A673 (cell line): ENCODE measurements around the gene CBLN3. TPM values are rescaled to one million over a fixed set of nuclear protein-coding genes. Genes with fewer than 3 reads are reported as not detected.

Source experiments
- BruUV-seq: library from RNA; stranded (reverse); fragments of 400-500 nt; replicated peaks from 2 replicates; lab custom pipeline; 2021; lab: Mats Ljungman, UMichigan
- CTCF ChIA-PET: fragments of 300-600 bp; sonication (Branson Sonifier 250); formaldehyde crosslinking; loops from one replicate; lab custom pipeline; 2022; ENCODE audit warnings: antibody characterized with exemption; lab: Charles Lee
- POLR2A ChIA-PET: fragments of 300-600 bp; sonication (Branson Sonifier 250); formaldehyde crosslinking; loops from one replicate; lab custom pipeline; 2022; ENCODE audit warnings: antibody characterized with exemption; ENCODE audit not compliant: low non-redundant PET; lab: Charles Lee
- DNase-seq: peaks from one replicate; pipeline ENCODE4 v3.0.0-alpha.2; 2015; ENCODE audit warnings: low spot score
- H3K27ac ChIP-seq: fragments of 200-600 bp; sonication (generic); 2 replicates; pipeline ENCODE4 v1.5.1; 2016; ENCODE audit warnings: mixed run types, low read depth, mild to moderate bottlenecking, mixed read lengths, antibody characterized with exemption, low read length; ENCODE audit not compliant: poor library complexity, severe bottlenecking
- H3K27me3 ChIP-seq: fragments of 200-600 bp; sonication (generic); replicated peaks from 2 replicates; pipeline ENCODE4 v1.6.1; 2017; ENCODE audit warnings: mixed run types, low read depth, mild to moderate bottlenecking, mixed read lengths, antibody characterized with exemption, low read length; ENCODE audit not compliant: insufficient read depth, poor library complexity
- H3K36me3 ChIP-seq: fragments of 200-600 bp; sonication (generic); 2 replicates; pipeline ENCODE4 v1.6.1; 2016; ENCODE audit warnings: mixed run types, mild to moderate bottlenecking, mixed read lengths, antibody characterized with exemption, low read length; ENCODE audit not compliant: insufficient read depth, poor library complexity, severe bottlenecking
- H3K4me1 ChIP-seq: fragments of 200-600 bp; sonication (generic); 2 replicates; pipeline ENCODE4 v1.6.1; 2017; ENCODE audit warnings: mixed run types, mild to moderate bottlenecking, mixed read lengths, antibody characterized with exemption, low read length; ENCODE audit not compliant: insufficient read depth, poor library complexity, severe bottlenecking
- H3K4me3 ChIP-seq: fragments of 200-600 bp; sonication (generic); 2 replicates; pipeline ENCODE4 v1.5.1; 2016; ENCODE audit warnings: low read depth, mixed run types, mild to moderate bottlenecking, mixed read lengths, low read length; ENCODE audit not compliant: poor library complexity, severe bottlenecking
- H3K9me3 ChIP-seq: fragments of 200-600 bp; sonication (generic); 2 replicates; pipeline ENCODE4 v1.6.1; 2016; ENCODE audit warnings: mixed run types, low read depth, mild to moderate bottlenecking, mixed read lengths, antibody characterized with exemption, low read length; ENCODE audit not compliant: poor library complexity, severe bottlenecking
- EZH2 ChIP-seq: fragments of 200-600 bp; sonication (generic); IDR thresholded peaks from 2 replicates; pipeline ENCODE4 v1.6.1; 2017; ENCODE audit warnings: borderline replicate concordance, low read depth, mild to moderate bottlenecking, mixed read lengths, antibody characterized with exemption, low read length; ENCODE audit not compliant: poor library complexity, severe bottlenecking
- intact Hi-C: fragments of 100-400 bp; cut with micrococcal nuclease; formaldehyde crosslinking; loops from one replicate; pipeline ENCODE4 v1.10.0; 2022; ENCODE audit not compliant: unreplicated experiment
- total RNA-seq: library from RNA; stranded (reverse); gene quantifications from 2 replicates; pipeline ENCODE4 v1.2.3, GENCODE V29; 2021
- TF ChIP-seq, protein P1 (sequence below): fragments of 300-800, 200-600 bp; sonication (generic); conservative IDR thresholded peaks from 2 replicates; pipeline ENCODE4 v1.5.1; 2017; ENCODE audit warnings: low read depth, mild to moderate bottlenecking, antibody characterized with exemption, low read length, moderate library complexity, mixed read lengths

The CBLN3 gene
- total RNA-seq, 1 experiment from 2014 or later = 0.80 TPM

GRCh38 chr14:24384169-24384568, 45.3 kb downstream of the CBLN3 start:
- ChIA-PET POLR2A (no interaction called here), CTCF (no interaction called here)
- no peak for DNase-seq
- BruUV-seq = no TSS peak
- intact Hi-C loops = no loop called here
- Histone ChIP-seq H3K36me3 (no peaks in the 10 kb centered on the region), H3K27me3 (no peaks in the 10 kb centered on the region), H3K4me1 (no peaks in the 10 kb centered on the region), H3K27ac (no peak overlapping the region), H3K4me3 (no peak overlapping the region), H3K9me3 (no peaks in the 10 kb centered on the region)
- TF ChIP-seq, protein P1, sequence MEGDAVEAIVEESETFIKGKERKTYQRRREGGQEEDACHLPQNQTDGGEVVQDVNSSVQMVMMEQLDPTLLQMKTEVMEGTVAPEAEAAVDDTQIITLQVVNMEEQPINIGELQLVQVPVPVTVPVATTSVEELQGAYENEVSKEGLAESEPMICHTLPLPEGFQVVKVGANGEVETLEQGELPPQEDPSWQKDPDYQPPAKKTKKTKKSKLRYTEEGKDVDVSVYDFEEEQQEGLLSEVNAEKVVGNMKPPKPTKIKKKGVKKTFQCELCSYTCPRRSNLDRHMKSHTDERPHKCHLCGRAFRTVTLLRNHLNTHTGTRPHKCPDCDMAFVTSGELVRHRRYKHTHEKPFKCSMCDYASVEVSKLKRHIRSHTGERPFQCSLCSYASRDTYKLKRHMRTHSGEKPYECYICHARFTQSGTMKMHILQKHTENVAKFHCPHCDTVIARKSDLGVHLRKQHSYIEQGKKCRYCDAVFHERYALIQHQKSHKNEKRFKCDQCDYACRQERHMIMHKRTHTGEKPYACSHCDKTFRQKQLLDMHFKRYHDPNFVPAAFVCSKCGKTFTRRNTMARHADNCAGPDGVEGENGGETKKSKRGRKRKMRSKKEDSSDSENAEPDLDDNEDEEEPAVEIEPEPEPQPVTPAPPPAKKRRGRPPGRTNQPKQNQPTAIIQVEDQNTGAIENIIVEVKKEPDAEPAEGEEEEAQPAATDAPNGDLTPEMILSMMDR = no peak
- no peak for TF ChIP-seq EZH2

DNA sequence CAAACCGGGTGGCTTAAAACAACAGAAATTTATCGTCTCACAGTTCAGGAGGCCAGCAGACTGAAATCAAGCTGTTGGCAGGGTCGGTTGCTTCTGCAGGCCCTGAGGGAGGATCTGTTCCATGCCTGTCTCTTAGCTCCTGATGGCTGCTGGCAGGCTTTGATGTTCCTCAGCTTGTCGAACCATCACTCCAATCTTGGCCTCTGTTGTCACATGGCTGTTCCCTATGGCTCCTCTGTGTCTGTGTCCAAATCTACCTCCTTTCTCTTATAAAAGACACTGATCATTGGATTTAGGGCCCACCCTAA, 47.5 kb downstream of the CBLN3 start:
- Histone ChIP-seq H3K36me3 (no peaks in the 10 kb centered on the region), H3K9me3 (no peaks in the 10 kb centered on the region), H3K27me3 (no peaks in the 10 kb centered on the region), H3K27ac (no peak overlapping the region), H3K4me3 (no peak overlapping the region), H3K4me1 (no peaks in the 10 kb centered on the region)
- no peak for DNase-seq
- CTCF ChIA-PET = no interaction called here
- no TSS peak for BruUV-seq
- TF ChIP-seq, protein P1 = no peak
- TF ChIP-seq EZH2 = no peak
- intact Hi-C loops = no loop called here
- POLR2A ChIA-PET = no interaction called here

DNA sequence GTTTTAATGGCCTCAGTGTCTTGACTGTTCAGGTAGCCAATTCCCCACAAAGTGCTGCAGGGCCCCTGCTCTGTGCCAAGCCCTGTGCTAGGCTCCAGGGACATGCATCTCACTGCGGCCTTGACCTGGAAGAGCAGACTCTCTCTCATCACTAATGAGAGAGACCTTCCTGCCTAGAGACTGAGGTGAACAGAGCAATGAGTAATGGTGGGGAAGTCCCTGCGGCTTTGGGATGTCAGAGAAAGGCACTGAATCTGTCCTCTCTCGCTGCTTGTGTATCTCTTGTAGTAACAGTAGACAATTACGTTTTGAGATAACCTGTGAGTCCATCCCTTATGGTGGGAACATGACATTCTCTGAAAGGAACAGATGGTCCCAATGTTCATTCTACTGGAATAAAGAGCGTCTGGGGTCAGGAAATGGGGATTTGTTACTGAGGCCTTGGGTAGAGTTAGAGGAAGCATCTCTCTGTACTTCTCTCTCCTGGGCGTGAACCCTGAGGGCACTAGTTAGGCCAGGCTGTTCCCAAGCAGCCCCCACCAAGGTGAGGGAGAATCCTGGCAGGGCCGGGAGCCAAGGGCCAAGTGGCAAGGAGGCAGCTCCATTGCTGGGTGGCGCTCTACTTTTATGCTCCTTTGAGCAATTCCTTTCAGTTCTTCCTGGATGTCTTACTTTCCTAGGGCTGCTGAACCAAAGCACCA, 48.0 kb downstream of the CBLN3 start:
- intact Hi-C loops = no loop called here
- Histone ChIP-seq H3K36me3 (no peaks in the 10 kb centered on the region), H3K27ac (no peak overlapping the region), H3K27me3 (no peaks in the 10 kb centered on the region), H3K9me3 (no peaks in the 10 kb centered on the region), H3K4me1 (no peaks in the 10 kb centered on the region), H3K4me3 (no peak overlapping the region)
- DNase-seq = no peak
- ChIA-PET CTCF (no interaction called here), POLR2A (no interaction called here)
- no TSS peak for BruUV-seq
- TF ChIP-seq EZH2 = no peak

- no peak for DNase-seq
- Histone ChIP-seq H3K4me3 (no peak overlapping the region), H3K36me3 (no peaks in the 10 kb centered on the region), H3K27ac (no peak overlapping the region), H3K4me1 (no peaks in the 10 kb centered on the region), H3K27me3 (no peaks in the 10 kb centered on the region), H3K9me3 (no peaks in the 10 kb centered on the region)
- BruUV-seq = no TSS peak
- ChIA-PET POLR2A (no interaction called here), CTCF (no interaction called here)
- TF ChIP-seq, protein P1 = no peak
- no peak for TF ChIP-seq EZH2
- intact Hi-C loops = no loop called here
Measured at GRCh38 chr14:24379907-24380730, 49.3 kb downstream of the CBLN3 start.
